Hindlimb muscle (tissue), 1 donor: Measurements from ENCODE around the gene KRT79. TPM values are rescaled to one million over a fixed set of nuclear protein-coding genes. Genes with fewer than 3 reads are reported as not detected.

Experiments
- DNase-seq: peaks from one replicate; pipeline ENCODE4 v3.0.0-alpha.2; 2013
- polyA plus RNA-seq: library from polyadenylated mRNA; unstranded; fragments of 120-200 nt; gene quantifications from one replicate; pipeline ENCODE4 v1.2.1, GENCODE V29; 2013; ENCODE audit not compliant: insufficient read length

The KRT79 gene
- polyA plus RNA-seq, 1 donor = 0.41 TPM

- DNase-seq = no peak
These were observed 553 bp upstream of the KRT79 start for GRCh38 chr12:52834727-52835001.

DNA sequence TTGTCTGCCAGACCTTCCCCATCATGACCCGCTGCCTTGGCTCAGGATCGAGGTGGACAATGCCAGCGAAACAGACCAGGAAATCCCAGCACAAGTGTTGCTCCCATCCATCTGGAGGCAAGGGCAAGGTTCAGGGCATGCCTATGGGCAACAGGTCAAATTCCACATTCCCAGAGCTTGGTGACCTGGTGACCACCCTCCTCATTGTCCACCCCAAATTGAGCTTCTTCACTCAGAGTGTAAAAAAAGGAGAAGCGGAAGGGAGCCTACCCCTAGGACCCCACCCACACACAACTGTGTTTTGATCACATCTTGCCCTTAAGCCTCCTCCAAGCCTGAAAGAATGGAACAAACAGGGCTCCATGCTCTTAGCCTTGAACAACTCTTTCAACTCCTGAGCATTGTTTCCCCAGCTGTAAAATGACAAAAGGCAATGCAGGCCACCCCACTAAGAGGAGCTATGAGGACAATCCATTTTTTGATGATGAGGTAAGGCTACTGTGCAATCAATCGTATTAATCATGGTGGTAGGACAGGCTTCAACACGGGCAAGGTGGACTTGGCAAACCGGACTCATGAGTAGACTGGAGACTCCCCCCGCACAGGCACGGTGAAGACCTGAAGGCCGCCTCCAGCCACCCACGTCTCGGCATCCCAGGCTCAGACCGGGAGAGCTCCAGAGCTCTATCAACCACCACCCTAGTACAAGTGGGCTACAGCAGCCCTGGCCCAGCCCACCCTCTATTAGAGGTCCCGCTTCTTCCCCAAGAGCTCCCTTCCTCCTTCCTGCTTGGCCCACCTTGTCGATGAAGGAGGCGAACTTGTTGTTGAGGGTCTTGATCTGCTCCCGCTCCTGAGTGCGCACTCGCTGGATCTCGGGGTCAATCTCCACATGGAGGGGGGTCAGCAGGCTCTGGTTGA, 866 bp downstream of the KRT79 start:
- no peak for DNase-seq

DNA sequence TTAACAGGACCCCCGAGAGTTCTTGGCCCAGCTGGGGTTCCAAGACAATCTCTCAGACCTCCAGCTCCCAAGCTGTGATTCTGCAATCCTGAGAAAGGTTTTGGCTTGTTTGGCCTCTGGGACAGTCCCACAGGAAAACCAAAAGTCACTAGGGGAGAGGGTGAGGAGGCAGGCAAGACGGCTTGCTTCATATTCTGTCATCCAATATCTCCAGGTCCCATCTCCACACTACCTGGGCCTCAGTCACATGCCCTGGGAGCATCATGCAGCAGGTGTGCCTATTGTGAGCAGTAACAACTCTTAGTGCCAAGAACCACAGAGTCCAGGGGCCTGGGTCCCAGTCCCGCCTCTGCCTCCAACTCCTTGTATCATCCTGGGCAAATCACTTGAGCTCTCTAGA, 1.7 kb downstream of the KRT79 start:
- no peak for DNase-seq

DNA sequence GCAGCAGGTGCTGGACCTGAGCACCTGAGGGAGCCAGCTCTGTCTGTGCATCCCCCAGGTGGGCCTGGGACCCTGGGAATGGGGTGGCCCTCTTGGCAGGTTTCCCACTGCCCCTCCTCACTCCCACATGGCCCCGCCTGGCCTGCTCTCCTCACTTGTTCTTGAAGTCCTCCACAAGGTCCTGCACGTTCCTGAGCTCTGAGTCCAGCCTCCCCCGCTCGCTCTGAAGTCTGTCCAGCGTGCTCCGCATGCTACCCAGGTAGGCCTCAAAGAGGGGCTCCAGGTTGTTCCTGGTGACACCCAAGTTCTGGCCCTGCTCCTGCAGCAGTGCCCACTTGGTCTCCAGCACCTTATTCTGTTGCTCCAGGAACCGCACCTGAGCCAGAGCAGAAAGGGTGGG, 2.9 kb downstream of the KRT79 start:
- no peak for DNase-seq

DNA sequence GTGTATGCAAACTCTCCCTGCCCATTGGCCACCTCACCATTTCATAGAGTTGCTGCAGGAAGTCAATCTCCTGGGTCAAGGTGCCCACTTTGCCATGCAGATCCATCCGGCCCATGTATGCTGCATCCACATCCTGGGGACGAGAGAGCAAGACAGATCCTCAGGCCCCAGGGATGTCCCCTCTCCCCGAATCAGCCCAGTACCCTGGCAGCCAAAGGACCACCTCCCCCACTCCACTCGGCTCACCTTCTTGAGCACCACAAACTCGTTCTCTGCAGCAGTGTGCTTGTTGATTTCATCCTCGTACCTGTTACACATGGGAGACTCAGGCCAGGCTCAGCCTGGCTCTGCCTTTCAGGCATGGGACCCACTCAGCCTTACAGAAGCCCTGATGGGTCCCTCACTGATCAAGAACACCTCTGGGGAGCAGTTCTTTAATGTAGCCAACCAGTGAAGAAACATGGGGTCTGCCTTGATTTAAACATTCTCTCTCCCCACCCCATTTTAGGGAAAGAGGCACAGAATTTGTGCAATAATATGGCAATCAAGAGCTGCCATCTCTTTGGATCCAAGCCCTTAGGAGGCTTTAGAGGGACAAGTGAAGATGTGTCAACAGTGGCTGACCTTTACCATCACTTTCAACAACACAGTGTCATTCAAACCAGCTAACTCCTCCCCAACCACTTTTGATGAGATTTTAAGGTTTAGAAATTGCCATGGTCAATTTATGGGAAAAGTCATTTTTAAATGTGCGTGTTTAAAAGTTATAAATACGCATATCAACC, 3.9 kb downstream of the KRT79 start:
- DNase-seq = no peak

DNA sequence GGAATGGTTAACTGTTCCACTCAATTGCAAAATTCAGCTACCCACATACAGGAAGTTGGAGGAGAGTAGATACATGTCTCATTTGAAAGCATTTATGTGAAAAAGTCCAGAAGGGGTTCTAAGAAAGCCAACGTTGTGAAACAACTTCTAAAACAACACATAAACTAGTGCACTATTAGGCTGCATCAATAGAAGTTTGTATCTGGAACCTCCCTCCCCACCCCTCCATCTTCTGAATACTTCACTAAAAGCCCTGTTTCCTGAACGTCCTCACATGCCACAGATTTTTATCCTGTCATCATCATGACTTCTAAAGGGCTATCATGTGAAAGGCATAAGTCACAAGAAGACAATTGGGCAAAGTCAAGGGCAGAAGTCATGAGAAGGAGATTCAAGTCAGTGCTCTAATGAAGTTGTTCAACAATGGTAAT, 5.5 kb downstream of the KRT79 start:
- DNase-seq = no peak

- no peak for DNase-seq
These were observed 6.0 kb downstream of the KRT79 start for GRCh38 chr12:52828156-52828555.

GRCh38 chr12:52827499-52828090, 6.5 kb downstream of the KRT79 start:
- no peak for DNase-seq

DNA sequence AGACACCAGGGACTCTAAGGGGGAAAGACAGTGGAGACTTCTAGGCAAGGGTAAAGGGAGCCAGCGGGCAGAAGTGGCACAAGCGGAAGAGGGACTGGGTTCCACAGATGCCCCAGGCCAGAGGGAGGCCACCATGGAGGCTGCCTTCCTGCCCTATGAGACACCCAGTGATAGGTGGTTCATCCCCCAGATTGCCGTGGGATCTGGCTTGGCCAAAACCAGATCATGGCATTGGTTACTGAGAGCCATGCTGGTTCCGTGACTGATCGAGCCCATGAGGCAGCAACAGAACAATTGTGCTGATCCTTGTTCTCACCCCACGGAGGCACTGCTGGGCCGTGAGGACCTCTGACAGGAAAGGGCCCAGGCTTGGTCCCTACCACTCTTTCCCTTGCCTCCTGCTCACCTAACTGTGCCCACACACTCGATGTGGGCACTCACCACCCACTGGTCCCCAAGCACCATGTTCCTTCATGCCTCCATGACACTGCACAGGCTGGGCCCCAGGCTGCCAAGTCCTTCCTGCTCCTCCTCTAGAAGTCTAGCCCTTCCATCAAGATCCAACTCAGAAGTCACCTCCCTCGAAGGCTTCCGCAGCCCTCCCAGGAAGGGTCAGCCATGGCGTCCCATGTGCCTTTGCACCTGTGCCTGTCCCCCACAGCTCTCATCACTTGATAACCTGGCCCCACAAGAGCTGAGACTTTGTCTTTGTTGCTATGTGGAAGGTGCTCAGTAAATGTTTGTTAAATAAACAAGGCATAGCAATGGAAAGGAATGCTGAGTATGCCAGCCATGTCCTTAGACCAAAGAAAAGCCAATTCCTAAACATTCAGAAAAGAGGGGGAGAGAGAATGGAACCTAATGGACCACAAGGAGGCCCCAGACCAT, 7.3 kb downstream of the KRT79 start:
- DNase-seq = no peak

- no peak for DNase-seq
These were observed 8.2 kb downstream of the KRT79 start for GRCh38 chr12:52825961-52826360.

DNA sequence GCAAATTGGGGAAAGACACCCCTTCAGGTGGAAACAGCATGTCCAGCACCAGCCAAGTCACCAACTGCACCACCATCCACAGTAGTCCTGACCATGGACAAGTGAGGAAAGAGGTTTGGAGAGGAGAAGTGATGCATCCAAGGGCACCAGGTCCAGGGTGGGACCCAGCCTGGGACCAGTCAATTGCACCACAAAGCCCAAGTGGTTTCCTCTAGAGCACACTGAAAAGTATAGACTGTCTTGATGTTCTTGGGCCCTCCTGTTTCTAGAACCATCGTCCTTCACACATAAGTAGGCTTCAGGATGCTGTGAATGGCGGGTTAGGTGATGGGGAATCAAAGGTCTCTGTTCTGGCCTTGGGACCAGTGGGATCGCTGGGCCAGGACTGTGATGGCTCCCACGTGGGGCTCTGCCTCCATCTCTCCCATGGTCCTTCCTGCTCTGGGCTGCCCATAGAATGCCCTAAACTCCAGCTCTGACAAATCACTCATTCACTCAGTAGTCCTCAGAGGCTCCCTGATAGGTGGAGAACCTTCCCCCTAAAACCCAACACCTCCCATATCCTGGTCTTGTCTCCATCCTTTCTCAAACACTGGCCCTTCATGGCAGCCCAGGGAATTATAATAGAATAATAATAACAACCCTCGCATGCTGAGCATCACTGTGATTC, 9.2 kb downstream of the KRT79 start:
- no peak for DNase-seq

DNA sequence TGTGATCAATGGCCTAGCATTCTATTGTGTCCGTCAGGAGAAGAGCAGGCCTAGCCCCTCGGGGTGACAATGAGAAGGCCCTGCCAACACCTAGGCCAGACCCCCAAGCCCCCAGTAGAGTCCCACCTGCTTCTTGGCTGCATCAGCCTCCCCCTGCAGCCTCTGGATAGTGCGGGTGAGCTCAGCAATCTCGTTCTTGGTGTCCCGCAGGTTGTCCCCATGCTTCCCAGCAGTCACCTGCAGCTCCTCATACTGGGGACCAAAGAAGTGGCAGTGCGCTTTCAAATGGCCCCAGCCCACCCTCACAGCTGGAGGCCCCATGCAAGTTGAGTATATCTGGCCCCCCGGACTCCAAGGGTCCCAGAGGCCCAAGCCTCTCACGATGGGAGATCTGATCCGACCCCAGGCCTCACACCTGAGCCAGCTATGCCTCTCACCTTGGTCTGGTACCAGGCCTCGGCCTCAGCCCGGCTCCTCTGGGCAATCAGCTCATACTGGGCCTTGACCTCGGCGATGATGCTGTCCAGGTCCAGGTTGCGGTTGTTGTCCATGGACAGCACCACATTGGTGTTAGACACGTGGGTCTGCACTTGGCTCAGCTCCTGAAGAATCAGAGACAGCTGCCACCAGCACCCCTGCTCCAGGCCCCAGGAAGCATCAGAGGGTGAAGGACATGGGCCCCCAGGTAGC, 10.2 kb downstream of the KRT79 start:
- DNase-seq = no peak

GRCh38 chr12:52822771-52823510, 11.2 kb downstream of the KRT79 start:
- no peak for DNase-seq

GRCh38 chr12:52821826-52822660, 12.1 kb downstream of the KRT79 start:
- no peak for DNase-seq

GRCh38 chr12:52821071-52821730, 12.9 kb downstream of the KRT79 start:
- DNase-seq = no peak

- no peak for DNase-seq
These were observed 13.6 kb downstream of the KRT79 start for GRCh38 chr12:52820521-52820920.

DNA sequence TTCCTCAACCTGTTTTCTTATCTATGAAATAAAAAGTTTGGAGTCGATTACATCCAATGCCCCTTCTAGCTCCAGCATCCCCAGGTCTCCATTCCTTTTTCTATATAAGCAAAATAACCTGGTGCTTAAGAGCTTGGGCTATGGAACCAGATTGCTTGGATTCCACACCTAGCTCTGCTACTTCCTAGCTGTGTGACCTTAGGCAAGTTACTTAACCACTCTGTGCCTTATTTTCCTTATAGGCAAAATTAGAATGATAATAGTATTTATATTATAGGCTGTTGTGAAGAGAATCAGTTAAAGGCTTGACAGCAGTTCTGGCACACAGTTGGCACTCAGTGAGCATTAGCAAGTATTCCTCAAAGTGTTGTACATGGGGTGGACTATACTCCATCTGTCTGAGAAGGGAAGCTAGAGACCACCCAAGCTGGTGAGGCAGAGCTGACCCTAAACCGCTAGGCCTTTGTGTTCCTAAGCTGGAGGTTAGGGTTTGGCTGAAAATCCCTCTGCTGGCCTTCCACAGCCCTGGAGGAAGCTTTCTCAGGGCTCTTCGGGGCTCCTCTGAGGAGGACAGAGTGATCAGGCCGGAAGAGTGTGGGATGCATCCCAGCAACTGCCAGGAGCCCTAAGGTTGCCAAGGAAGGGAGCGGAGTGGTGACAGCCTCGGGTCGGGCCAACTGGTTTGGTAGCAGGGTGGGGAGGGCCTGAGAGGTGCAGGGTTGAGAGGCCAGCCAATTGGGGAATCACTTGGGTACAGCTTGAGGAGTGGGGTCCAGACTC, 14.2 kb downstream of the KRT79 start:
- no peak for DNase-seq

- DNase-seq = no peak
These were observed 15.2 kb downstream of the KRT79 start for GRCh38 chr12:52818887-52819420.
